22Rv1 (cell line): ENCODE data around the gene VPS41.

Experiments used
- ZFX ChIP-seq: fragments of 450-650 bp; IDR thresholded peaks from 2 replicates; pipeline ENCODE4 v1.6.1; 2017; ENCODE audit warnings: antibody characterized with exemption, borderline replicate concordance
- TF ChIP-seq, protein P1 (sequence below): fragments of 450-650 bp; IDR thresholded peaks from 2 replicates; pipeline ENCODE4 v1.5.1; 2017; ENCODE audit warnings: mild to moderate bottlenecking

DNA sequence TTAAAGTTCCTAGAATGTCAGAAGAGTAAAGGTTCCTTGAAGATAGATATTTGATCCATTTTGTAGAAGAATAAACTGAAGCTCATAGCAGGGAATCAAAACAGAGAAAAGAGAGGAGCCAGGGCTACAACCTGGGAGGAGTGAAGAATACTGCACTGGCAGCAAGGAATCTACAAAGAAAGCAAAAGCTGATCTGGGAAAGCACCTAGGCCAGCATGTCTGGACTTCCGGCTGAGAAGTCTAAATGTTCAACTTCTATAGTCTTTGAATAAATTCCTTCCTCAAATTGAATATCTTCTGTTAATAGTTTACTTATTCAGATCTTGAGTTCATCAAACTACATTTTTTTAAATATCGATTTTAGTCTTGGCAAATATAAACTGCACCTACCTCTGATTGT is 78.2 kb downstream of the VPS41 start:
- TF ChIP-seq, protein P1, sequence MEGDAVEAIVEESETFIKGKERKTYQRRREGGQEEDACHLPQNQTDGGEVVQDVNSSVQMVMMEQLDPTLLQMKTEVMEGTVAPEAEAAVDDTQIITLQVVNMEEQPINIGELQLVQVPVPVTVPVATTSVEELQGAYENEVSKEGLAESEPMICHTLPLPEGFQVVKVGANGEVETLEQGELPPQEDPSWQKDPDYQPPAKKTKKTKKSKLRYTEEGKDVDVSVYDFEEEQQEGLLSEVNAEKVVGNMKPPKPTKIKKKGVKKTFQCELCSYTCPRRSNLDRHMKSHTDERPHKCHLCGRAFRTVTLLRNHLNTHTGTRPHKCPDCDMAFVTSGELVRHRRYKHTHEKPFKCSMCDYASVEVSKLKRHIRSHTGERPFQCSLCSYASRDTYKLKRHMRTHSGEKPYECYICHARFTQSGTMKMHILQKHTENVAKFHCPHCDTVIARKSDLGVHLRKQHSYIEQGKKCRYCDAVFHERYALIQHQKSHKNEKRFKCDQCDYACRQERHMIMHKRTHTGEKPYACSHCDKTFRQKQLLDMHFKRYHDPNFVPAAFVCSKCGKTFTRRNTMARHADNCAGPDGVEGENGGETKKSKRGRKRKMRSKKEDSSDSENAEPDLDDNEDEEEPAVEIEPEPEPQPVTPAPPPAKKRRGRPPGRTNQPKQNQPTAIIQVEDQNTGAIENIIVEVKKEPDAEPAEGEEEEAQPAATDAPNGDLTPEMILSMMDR = no peak
- no peak for TF ChIP-seq ZFX
